Retina (tissue), 1 donor: ENCODE measurements around the gene CYB5R3.
"Not testable (repeated sequence)": the region's sequence is repeated elsewhere in the genome, so short reads cannot be mapped to it uniquely, and the experiment has no call there.

Experiments used
- DNase-seq: peaks from one replicate; pipeline ENCODE4 v3.0.0-alpha.2; 2016

Gene CYB5R3

GRCh38 chr22:42596336-42596735, 52.9 kb downstream of the CYB5R3 start:
- no peak for DNase-seq

- DNase-seq: no peak
Observed at GRCh38 chr22:42595434-42595833, 53.8 kb downstream of the CYB5R3 start.

- DNase-seq: no peak
Observed at GRCh38 chr22:42591987-42592386, 57.2 kb downstream of the CYB5R3 start.

DNA sequence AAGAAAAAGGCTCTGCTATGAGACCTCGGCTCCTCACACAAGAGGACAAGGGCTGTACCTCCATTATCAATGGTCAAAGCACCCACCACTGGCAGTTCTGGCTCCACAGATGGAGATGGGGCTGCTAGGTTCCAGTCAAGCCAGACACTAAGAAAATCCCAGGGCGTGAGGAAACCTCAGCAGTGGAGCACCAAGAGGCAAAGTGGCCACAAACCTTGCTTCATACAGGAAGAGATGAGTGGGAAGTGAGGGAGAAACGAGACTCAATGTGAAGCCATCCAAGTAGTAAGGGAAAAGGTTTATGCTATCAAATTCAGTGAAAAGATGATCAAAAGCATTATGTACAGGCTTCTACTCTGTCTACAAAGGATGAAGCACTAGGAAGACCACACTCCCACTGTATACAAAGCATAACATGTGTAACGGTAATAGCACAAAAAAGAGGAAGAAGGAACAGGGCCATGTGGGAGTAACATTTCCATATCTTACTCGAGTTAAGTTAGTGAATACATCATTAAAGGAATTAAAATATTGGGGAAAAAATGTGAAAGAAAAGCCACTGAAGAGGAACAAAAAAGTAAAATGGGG, 61.5 kb downstream of the CYB5R3 start:
- no peak for DNase-seq

DNA sequence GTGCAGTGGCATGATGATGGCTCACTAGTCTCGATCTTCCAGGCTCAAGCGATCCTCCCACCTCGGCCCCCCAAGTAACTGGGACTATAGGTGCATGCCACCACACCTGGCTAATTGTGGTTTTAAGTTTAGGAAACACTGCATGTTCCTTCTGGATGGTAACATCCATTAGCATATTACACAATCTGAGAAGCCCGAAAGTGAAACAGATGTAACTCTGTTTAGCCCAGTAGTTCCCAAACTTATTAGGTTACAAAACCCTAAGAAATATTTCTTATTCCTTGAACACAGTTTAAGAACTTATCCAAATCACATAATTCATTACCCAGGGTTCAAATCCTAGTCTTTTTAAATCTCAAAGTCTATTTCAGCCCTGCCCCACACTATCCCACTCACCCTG, 62.8 kb downstream of the CYB5R3 start:
- no peak for DNase-seq

- DNase-seq: no peak
Observed at GRCh38 chr22:42585096-42585495, 64.1 kb downstream of the CYB5R3 start.

GRCh38 chr22:42584364-42584940, 64.7 kb downstream of the CYB5R3 start:
- DNase-seq: no peak

DNA sequence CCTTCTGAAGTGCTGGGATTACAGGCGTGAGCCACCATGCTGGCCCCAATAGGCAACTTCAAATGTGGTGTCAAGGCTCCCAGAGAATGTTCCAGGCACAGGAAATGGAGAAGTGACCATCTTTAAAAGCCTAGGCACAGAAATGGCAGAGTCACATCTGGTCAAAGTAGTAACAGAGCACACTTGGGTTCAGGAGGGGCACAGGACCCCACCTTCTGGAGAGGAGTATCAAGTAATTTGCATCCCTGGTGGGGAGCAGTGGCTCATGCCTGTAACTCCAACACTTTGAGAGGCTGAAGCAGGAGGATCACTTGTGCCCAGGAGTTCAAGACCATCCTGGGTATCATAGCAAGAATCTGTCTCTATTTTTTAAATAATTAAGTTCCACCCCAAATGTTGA, 66.2 kb downstream of the CYB5R3 start:
- no peak for DNase-seq

GRCh38 chr22:42581762-42582716, 67.2 kb downstream of the CYB5R3 start:
- peak; percentile 79 for DNase-seq

DNA sequence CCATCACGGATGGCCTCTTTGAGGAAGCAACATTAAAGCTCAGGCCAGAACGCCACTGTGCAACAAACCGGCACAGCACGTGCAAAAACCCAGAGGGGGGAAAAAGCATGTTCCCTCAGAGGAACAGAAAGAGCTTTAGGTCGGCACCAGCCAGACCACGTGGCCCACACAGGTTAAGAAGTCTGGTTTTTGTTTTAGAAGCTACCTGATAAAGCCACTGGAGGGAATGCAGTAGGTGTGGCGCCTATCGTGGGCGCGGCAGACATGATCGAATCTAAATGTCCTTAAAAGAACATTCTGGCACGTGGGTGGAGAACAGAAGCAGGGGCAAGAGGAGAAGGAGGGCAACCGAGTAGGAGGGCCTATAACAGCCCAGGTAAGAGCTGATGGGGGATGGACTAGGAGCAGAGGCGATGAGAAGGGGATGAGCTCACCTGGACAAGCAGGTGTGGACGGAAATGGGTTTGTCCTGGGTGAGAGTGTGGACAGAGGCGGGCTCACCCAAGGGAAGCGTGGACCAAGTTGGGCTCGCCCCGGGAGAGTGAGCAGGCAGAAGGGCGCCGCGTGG, 67.9 kb downstream of the CYB5R3 start:
- not testable (repeated sequence) for DNase-seq

DNA sequence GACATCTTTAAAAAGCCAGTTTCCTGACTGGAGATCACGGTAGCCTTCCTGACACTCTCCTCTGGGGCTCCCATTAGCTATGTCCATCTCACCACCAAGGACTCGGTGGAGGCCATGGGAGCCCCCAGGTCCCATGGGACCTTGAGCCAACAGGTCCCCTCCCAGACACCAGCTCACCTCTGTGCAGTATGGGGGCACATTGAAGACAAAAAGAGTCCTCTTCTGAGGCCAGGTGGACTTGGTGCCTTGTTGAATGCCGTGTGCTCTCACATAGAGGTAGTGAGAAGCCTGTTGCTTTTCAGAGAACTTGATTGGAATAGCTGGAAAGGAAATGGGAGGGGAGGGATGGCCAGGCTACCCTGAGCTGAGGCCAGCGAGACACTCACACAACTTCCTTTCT, 69.2 kb downstream of the CYB5R3 start:
- DNase-seq: not testable (repeated sequence)

GRCh38 chr22:42577623-42578240, 71.5 kb downstream of the CYB5R3 start:
- DNase-seq: no peak

GRCh38 chr22:42577141-42577540, 72.1 kb downstream of the CYB5R3 start:
- DNase-seq: not testable (repeated sequence)

- DNase-seq: not testable (repeated sequence)
Observed at GRCh38 chr22:42575996-42576574, 73.1 kb downstream of the CYB5R3 start.

GRCh38 chr22:42574468-42574867, 74.7 kb downstream of the CYB5R3 start:
- not testable (repeated sequence) for DNase-seq

GRCh38 chr22:42574046-42574445, 75.1 kb downstream of the CYB5R3 start:
- not testable (repeated sequence) for DNase-seq

GRCh38 chr22:42571068-42571467, 78.1 kb downstream of the CYB5R3 start:
- not testable (repeated sequence) for DNase-seq

GRCh38 chr22:42570580-42570979, 78.6 kb downstream of the CYB5R3 start:
- DNase-seq: not testable (repeated sequence)

GRCh38 chr22:42567950-42568349, 81.2 kb downstream of the CYB5R3 start:
- not testable (repeated sequence) for DNase-seq
